HS-5 (cell line): ENCODE data around the gene DCLRE1B.
A peak's percentile ranks its signal among the peaks of the same experiment; 100 is the strongest.

Source experiments
- DNase-seq: peaks from one replicate; pipeline ENCODE4 v3.0.0-alpha.2; 2012; ENCODE audit warnings: low read depth

The DCLRE1B gene

GRCh38 chr1:113904674-113905434 is at the start of gene DCLRE1B, which contains the start of gene AP4B1:
TSS of gene DCLRE1B (plus strand) at chr1:113905326. CDS start at chr1:113905587, 261 bp downstream.
TSS of gene AP4B1 (minus strand) at chr1:113904799. CDS start at chr1:113904717, 82 bp downstream.
- peak; percentile 99 for DNase-seq

DNA sequence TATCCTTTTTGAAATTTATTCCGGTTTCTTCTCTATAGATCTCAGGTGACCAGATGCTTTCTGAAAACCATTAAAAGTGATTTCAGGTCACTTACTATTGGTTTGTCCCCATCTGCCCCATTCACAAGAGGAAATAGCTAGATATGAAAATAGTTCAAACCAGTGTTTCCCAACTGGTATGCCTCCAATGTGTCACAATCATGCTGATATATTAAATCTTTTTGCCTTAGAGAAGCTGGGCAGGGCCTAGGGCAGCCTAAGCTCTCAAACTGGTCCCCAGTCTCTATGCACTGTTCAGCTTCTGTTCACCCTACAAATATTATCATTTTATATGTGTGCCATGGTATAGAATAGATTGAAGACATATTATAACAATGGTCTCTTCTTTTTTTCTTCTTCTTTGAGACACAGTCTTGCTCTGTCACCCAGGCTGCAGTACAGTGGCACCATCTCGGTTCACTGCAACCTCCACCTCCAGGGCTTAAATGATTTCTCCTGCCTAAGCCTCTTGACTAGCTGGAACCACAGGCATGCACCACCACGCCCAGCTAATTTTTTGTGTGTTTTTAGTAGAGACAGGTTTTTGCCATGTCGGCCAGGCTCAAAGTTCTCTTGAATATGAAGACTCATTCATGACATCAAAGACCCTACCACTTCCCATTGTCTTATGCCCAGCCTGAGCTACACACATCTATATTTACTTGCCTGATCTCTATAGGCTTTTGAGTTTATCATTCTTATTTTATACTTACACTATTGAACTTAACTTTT is 49.3 kb upstream of the DCLRE1B start:
- no peak for DNase-seq

GRCh38 chr1:113856401-113856790 is 48.7 kb upstream of the DCLRE1B start:
- no peak for DNase-seq

DNA sequence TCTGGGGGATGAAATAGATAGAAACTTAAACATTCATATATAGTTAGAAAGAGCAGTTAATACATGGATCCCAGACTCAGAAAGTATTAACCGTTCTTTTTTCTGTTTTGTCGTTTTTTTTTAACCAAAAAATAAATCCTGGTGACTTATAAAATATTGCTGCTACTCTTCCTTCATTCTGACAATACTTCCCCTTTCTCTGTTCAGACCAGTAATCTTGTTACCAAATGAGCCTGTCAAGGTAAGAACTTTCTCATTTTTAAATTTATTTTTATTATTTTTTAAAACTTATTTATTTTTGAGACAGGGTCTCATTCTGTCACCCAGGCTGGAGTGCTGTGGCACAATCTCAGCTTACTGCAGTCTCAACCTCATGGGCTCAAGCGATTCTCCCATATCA is 47.4 kb upstream of the DCLRE1B start:
- DNase-seq, result no peak

DNA sequence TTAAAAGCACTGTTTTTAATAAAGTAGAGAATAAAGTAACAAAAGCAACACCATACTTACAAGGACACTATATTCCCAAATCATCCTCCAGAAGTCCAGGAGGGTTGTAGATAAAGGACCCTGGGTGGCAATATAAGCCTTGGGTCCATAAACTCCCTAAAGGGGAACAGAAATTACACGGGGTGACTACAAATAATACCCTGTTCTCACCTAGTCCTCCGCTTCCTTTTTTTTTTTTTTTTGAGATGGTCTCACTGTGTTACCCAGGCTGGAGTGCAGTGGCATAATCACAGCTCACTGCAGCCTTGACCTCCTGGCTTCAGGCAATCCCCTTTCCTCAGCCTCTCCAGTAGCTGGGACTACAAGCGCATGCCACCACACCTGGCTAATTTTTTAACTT is 46.7 kb upstream of the DCLRE1B start:
- no peak for DNase-seq

DNA sequence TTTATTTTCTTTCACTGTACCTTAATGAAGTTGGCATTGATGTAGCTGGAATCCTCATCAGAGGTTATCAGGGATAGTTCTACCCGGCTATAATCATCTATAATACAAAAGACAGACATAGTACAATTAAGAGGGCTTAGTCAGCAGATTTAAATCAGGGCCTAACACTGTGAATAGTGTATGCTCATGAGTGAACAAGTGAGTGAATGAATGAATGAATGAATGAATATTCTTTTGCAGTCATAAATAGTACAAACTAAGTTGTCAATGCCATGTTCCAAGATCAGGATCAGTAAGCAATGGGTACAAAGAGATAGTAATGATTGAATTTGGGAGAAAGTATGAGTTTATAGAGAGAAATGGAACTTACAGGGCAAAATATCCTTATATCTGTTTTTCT is 46.1 kb upstream of the DCLRE1B start:
- DNase-seq, result no peak

DNA sequence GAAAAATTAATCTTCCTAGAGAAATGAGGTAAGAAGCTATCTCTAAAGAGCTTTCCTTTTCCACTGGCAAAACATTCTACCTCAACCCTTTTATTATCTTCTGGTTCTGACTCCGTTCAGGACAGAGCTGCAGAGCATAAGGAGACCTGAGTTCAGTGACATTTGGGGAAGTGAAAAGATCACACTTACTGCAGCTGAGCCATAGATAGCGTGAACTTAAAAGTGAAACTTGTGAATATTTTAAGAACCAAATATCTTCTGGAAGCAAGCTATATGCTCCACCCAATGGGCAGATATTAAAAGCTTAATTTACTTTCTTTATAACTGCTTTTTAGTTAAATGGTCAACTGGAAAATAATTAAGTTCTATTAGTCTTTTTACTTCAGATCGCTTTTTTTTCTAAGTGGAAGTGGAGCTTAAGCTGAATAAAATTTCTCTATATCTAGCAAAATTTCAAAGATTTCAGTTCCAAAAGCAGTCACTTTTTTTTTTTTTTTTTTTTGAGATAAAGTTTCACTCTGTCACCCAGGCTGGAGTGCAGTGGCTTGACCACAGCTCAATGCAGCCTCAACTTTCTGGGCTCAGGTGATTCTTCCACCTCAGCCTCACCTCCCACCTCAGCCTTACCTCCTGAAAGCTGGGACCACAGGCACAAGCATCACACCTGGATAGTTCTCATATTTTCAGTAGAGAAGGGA is 45.5 kb upstream of the DCLRE1B start:
- DNase-seq, result no peak

DNA sequence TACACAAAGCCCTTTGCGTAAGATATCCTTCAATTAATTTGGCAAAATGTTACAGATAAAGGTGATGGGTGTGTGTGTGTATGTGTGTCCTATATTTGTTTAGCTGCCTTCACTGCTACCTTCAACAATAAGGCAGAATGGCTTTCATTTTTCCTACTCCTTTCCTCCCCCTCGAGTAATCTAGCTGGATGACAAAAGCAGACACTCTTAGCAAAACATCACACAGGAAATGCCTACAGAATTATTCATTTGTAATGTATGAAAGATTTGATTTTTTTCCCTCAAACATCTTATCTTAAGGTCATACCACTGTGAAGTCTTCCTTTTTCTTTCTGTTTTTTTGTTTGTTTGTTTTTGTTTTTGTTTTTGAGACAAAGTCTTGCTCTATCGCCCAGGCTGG is 44.2 kb upstream of the DCLRE1B start:
- DNase-seq, result peak; percentile 61

GRCh38 chr1:113861641-113862040 is 43.5 kb upstream of the DCLRE1B start:
- DNase-seq, result no peak

DNA sequence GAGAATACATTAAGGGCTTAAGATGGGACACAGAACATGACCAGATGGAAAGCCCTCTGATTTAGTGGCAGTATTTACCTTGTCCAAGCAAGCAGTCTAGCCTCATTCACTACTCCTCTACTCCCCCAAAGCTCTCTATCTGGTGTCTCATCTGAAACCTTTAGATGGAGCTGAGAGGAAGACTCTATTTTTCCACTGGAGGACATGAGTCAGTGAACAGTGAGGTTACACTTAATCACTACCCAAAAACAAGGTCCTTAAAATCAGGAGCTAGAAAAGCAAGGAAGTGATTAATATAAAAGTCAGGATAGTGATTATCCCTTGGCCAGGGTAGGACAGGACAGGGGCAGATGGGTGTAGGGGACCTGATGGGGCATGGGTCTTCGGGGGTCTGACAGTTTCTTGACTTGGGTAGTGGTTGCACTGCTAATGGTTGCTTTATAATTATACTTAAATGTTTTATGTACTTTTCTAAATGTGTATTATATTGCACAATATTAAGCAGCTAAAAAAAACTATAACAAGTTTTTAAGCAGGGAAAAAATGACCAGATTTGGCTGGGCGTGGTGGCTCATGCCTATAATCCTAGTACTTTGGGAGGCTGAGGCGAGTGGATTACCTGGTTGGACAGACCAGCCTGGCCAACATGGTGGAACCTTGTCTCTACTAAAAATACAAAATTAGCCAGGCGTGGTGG is 36.6 kb upstream of the DCLRE1B start:
- DNase-seq, result peak; percentile 64

GRCh38 chr1:113870778-113871177 is 34.3 kb upstream of the DCLRE1B start:
- DNase-seq, result no peak

- peak; percentile 54 for DNase-seq
Measured at GRCh38 chr1:113871597-113872113, 33.5 kb upstream of the DCLRE1B start, which contains the start of gene PTPN22. TSS of gene PTPN22 (minus strand) at chr1:113871712.

DNA sequence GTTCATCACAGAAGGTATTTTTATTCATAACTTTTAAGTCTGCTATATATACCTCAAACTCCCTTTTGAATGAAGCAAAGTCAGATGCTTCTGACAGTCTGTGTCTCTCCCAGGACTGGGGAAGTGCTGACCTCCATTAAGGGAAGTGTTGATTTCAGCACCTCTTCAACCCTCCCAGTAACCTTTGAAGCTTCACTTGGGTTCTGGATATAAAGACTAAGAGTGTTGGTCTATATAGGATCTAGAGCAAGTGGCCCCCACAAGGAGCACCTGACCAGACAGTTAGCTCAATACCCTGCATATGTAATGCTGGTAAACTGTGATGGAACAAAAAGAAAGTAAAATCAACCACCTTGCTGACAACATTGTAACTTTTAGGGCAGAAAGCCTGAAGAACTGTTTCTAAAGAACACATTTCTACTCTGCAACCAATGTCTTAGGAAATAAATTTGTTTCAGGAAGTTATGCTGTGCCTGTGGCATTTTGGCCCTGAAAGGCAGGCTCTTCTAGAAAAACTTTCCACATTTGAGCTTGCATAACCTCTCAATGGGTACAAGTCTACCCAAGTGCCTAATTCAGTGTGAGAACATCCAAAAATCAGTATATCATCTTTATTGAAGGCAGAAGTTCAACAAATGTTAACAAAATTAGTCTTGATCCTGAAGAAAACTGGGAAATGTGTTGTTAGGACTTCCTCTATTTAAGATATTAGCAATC is 32.7 kb upstream of the DCLRE1B start:
- no peak for DNase-seq

DNA sequence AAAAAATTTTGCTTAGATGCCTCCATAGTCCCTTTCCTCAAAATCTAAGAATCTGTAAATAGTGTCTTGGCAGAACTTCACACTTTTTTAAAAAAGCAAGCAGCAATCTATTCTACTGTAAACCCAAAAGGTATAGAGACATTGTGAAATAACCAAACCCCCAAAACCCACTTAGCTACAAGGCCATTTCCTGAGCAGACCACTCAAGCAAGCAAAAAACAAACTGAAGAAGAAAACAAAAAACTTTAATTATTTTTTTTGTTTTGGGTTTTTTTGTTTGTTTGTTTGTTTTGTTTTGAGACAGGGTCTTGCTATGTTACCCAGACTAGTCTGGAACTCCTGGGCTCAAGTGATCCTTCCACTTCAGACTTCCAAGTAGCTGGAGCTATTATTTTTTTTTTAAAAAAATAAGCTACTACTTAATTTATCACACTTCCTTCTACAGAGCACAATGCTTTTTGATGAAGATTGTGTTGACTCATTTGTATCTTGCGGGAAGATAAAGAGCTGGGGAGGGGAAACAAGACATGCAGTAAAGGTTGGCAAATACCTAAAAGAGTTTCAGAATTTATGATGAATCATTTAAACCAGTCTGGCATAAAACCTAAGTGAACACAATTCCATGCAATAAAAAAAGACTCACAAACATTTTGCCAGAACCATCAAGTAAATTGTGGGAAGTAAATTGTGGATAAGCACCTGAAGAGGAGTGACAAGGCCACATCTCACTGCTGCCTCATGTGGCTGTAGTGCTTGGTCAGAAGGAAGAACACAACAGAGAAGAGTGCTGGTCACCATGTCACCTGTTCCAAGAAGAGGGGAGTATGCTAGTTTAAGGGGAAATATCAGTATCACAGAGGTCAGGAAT is 30.9 kb upstream of the DCLRE1B start:
- DNase-seq, result no peak

DNA sequence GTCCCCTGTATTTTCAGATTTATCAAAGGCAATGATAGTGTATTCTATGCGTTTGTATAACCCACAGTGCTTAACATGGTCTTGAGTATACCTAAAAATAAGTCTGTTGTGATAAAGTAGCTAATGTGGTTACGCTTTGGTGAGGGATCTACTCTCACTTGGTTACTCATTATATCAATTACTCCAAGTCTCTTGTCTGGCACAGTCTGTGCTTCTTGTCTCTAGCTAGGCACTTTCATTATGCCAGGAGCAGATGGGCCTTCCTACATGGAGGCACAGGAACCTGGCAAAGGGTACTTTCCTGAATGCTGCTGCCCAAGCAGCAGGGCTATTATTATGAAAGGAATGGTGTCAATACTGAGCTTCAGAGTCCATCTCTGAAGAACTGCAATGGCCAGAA is 29.4 kb upstream of the DCLRE1B start:
- no peak for DNase-seq

GRCh38 chr1:113876176-113876575 is 28.9 kb upstream of the DCLRE1B start:
- no peak for DNase-seq

DNA sequence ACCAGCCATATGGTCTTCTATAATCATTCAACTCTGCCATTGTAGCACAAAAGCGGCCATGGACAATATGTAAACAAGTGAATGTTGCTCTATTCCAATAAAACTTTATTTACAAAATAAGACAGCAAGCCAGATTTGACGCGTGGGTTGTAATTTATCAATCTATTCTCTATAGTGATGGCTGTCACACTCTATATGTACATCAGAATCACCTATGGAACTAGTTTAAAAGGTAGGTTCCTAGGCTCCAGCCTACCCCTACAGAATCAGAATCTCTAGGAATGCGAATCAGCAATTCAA is 25.4 kb upstream of the DCLRE1B start:
- no peak for DNase-seq

DNA sequence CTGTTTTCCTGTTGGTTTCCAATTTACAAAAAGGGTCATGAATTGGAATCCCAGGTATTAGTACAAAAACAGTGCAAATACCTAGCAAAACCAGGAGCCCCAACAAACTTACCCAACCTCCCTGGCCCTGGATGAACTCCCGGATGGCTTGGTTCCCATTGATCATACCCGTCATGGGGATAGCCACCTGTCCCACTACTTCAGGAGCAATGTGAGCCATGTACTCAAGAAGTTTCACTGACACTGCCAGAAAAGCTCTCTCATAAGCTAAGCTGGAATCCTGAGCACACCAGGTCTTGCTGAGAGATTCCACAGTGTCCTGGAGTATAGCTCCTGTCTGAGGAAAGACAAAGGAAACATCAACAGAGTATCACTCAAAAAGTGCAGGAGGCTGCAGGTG is 23.5 kb upstream of the DCLRE1B start:
- DNase-seq, result no peak

DNA sequence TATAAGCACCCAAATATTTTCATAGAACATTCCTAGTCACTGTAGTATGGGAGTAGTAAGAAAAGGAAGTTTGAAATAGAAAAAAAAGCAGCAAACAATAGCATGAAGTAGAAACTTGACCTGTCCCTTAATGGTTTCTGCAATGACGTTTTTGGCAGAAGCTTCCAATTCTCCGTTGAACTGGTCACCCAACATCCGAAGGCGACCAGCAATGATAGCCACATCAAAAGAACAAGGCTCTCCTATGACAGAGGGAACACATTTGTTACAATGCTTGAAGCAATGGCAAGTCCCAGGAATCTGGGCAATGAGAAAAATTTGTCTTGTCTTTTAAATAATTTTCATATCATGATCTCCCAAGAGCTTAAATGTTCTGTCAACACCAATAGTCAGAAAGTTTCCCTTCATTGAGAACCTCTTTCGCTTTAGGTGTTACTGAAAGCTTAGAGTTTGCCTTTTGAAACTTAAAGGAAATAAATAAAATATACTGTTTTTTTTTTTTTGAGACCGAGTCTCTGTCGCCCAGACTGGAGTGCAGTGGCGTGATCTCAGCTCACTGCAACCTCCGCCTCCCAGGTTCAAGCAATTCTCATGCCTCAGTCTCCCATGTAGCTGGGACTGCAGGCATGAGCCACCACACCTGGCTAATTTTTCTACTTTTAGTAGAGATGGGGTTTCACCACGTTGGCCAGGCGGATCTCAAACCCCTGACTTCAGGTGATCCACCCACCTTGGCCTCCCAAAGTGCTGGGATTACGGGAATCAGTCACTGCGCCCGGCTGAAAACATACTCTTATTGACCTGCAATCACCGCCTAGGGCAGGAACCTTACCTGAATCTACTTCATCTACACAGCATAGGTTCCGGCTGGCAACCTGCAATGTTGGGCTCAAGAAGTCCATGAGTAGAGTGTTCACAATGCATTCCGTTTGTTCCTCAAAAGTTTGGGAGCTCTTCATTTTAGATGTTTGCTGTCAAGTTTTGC is 18.4 kb upstream of the DCLRE1B start:
- no peak for DNase-seq
